ENCODE results near the gene LRRC26.
"Not testable (repeated sequence)": the region's sequence is repeated elsewhere in the genome, so short reads cannot be mapped to it uniquely, and the experiment has no call there.

The LRRC26 gene

GRCh38 chr9:137149363-137149762 lies 20.5 kb downstream of the LRRC26 start:
- no peak for DNase-seq

GRCh38 chr9:137148661-137149060 lies 21.2 kb downstream of the LRRC26 start:
- no peak for DNase-seq

- DNase-seq, result no peak
Observed at GRCh38 chr9:137148242-137148641, 21.6 kb downstream of the LRRC26 start.

GRCh38 chr9:137147793-137148160 lies 22.1 kb downstream of the LRRC26 start:
- no peak for DNase-seq

- no peak for DNase-seq
Observed at GRCh38 chr9:137147091-137147792, 22.6 kb downstream of the LRRC26 start.

GRCh38 chr9:137146527-137146918 lies 23.3 kb downstream of the LRRC26 start:
- no peak for DNase-seq

GRCh38 chr9:137145731-137146526 lies 23.9 kb downstream of the LRRC26 start:
- no peak for DNase-seq

- no peak for DNase-seq
Observed at GRCh38 chr9:137143459-137143858, 26.4 kb downstream of the LRRC26 start.

- no peak for DNase-seq
Observed at GRCh38 chr9:137141976-137142936, 27.6 kb downstream of the LRRC26 start.

- no peak for DNase-seq
Observed at GRCh38 chr9:137141050-137141810, 28.6 kb downstream of the LRRC26 start.

GRCh38 chr9:137140151-137141012 lies 29.5 kb downstream of the LRRC26 start:
- no peak for DNase-seq

GRCh38 chr9:137139468-137140150 lies 30.2 kb downstream of the LRRC26 start:
- no peak for DNase-seq

- DNase-seq, result no peak
Observed at GRCh38 chr9:137138722-137139467, 31.0 kb downstream of the LRRC26 start, which contains the start of gene GRIN1. GRIN1 (plus strand) TSS chr9:137139154; CDS start chr9:137139487, 333 bp downstream.

GRCh38 chr9:137138058-137138721 lies 31.7 kb downstream of the LRRC26 start:
- DNase-seq, result no peak

GRCh38 chr9:137136881-137137607 lies 32.8 kb downstream of the LRRC26 start:
- DNase-seq, result no peak

- no peak for DNase-seq
Observed at GRCh38 chr9:137136261-137136880, 33.5 kb downstream of the LRRC26 start.

- not testable (repeated sequence) for DNase-seq
Observed at GRCh38 chr9:137135154-137135553, 34.7 kb downstream of the LRRC26 start.

GRCh38 chr9:137134191-137134590 lies 35.7 kb downstream of the LRRC26 start:
- no peak for DNase-seq
